ENCODE results near the gene OR2A5. TPM values are rescaled to one million over a fixed set of nuclear protein-coding genes. Genes with fewer than 3 reads are reported as not detected.

OR2A5 gene, protein sequence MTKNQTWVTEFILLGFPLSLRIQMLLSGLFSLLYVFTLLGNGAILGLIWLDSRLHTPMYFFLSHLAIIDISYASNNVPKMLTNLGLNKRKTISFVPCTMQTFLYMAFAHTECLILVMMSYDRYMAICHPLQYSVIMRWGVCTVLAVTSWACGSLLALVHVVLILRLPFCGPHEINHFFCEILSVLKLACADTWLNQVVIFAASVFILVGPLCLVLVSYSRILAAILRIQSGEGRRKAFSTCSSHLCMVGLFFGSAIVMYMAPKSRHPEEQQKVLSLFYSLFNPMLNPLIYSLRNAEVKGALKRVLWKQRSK
- total RNA-seq, result not detected
- long read RNA-seq, result 0 reads

DNA sequence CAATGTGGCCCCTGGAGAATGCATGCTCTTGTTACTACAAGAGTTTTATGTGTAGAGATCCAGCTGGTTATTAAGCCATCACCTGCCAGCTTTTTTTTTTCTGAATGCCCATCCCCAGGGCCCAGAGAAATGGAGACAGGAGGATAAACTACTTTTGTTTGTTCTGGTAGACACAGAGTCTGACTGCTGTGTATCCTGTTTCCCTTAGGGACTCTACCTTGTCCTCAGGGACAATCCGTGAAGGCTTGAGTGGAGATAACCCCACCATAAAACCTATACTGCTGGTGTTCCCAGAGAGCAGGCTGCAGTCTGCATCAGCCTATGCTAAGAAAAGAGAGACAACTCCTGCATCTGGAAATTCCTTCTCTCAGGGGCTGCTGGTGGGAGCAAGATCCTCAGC lies at the start of gene OR2A5:
TSS of gene OR2A5 (plus strand) at position 301 of the 400 bp plus-strand sequence. CDS start 1,454 bp downstream, outside the sequence.
- Histone ChIP-seq H3K36me3 (no peaks in the 10 kb centered on the region), H3K4me1 (no peaks in the 10 kb centered on the region), H3K4me3 (no peak within 1 kb of the TSS), H3K27me3 (ENCODE audit: low read depth) (no peaks in the 10 kb centered on the region), H3K9me3 (no peaks in the 10 kb centered on the region), H3K27ac (no peak within 1 kb of the TSS)
- intact Hi-C loops (cut with DNase I), result no loop called here
- no peak for DNase-seq
- ATAC-seq, result no peak
- no peak for TF ChIP-seq CTCF (IDR thresholded peaks at IDR 0.05)

- Histone ChIP-seq H3K4me1 (no peaks in the 10 kb centered on the region), H3K36me3 (no peaks in the 10 kb centered on the region), H3K4me3 (no peak within 1 kb of the TSS), H3K27me3 (ENCODE audit: low read depth) (no peaks in the 10 kb centered on the region), H3K27ac (no peak within 1 kb of the TSS), H3K9me3 (no peaks in the 10 kb centered on the region)
- no peak for TF ChIP-seq CTCF (IDR thresholded peaks at IDR 0.05)
- ATAC-seq (no peak), DNase-seq (no peak)
- intact Hi-C loops (cut with DNase I), result no loop called here
These were observed 48.7 kb upstream of the OR2A5 start, which contains the start of gene OR6B1 for GRCh38 chr7:144000020-144000419. Gene OR6B1, plus strand, starts transcription at chr7:144000320. Its CDS starts 3,677 bp downstream, at chr7:144003997.

DNA sequence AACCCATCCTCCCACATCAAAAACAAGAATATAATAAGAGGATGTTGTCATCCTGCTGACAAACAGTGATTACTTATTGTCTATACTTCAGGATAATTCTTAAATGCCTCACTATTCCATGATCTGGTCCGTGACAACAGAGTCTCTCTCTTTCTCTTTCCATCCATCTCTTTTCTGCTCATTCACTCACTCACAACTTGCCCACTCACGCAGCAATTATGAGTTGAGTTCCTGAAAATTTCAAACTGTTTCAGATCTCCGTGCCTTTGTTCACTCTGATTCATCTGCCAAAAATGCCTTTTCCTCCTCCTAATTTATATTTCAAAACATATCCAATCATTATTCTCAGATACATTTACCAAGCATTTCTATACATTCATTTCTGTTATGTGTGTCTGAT lies 47.2 kb upstream of the OR2A5 start:
- Histone ChIP-seq H3K27ac (no peak overlapping the region), H3K36me3 (no peaks in the 10 kb centered on the region), H3K9me3 (no peaks in the 10 kb centered on the region), H3K4me3 (no peak overlapping the region), H3K27me3 (ENCODE audit: low read depth) (no peaks in the 10 kb centered on the region), H3K4me1 (no peaks in the 10 kb centered on the region)
- ATAC-seq (no peak), DNase-seq (no peak)
- intact Hi-C loops (cut with DNase I), result no loop called here
- TF ChIP-seq CTCF (IDR thresholded peaks at IDR 0.05), result no peak

DNA sequence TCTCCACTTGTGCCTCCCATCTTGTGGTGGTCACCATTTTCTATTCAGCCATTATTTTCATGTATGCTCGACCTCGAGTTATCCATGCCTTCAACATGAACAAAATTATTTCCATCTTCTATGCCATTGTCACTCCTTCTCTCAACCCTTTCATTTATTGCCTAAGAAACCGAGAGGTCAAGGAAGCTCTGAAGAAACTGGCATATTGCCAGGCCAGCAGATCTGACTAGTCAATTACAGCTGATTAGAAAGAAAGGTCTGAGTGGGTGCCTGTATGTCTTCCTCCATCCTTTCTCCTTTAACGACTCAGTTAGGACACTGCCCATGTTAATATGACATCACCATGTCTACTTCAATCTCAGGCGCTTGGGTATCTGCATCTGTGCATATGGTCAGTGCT lies 44.0 kb upstream of the OR2A5 start:
- Histone ChIP-seq H3K27ac (no peak overlapping the region), H3K36me3 (no peaks in the 10 kb centered on the region), H3K9me3 (no peaks in the 10 kb centered on the region), H3K4me1 (no peaks in the 10 kb centered on the region), H3K27me3 (ENCODE audit: low read depth) (no peaks in the 10 kb centered on the region), H3K4me3 (no peak overlapping the region)
- intact Hi-C loops (cut with DNase I), result no loop called here
- DNase-seq (no peak), ATAC-seq (no peak)
- TF ChIP-seq CTCF (IDR thresholded peaks at IDR 0.05), result no peak

GRCh38 chr7:144006029-144006691 lies 42.6 kb upstream of the OR2A5 start:
- intact Hi-C loops (cut with DNase I), result no loop called here

More at GRCh38 chr7:144006029-144006691, 42.6 kb upstream of the OR2A5 start:
- DNase-seq (no peak), ATAC-seq (no peak)
- TF ChIP-seq CTCF (IDR thresholded peaks at IDR 0.05), result no peak
- Histone ChIP-seq H3K4me1 (no peaks in the 10 kb centered on the region), H3K9me3 (no peaks in the 10 kb centered on the region), H3K27me3 (ENCODE audit: low read depth) (no peaks in the 10 kb centered on the region), H3K36me3 (no peaks in the 10 kb centered on the region), H3K27ac (no peak overlapping the region), H3K4me3 (no peak overlapping the region)

All from lower lobe of right lung (tissue), 2 donors.